ENCODE measurements around the gene IL32. TPM values are rescaled to one million over a fixed set of nuclear protein-coding genes. Genes with fewer than 3 reads are reported as not detected.

The IL32 gene
- total RNA-seq, 3 donors from 2014 or later (not counting 1 experiment from before 2014, with no cell fraction given) = 305 to 562 (median 319) TPM

GRCh38 chr16:3038256-3038655, 27.2 kb upstream of the IL32 start:
- Mint-ChIP-seq H3K27ac (no peak overlapping the region), H3K27me3 (ENCODE audit: low read depth in 2 of 2) (peaks cover 27 to 42% of the 10 kb centered on the region in 2 donors), H3K4me1 (peaks cover 0 to 7% of the 10 kb centered on the region in 2 donors), H3K36me3 (no peaks in the 10 kb centered on the region), H3K9me3 (no peaks in the 10 kb centered on the region), H3K4me3 (no peak overlapping the region)
- peaks cover 53% of the 10 kb centered on the region for H3K27me3 ChIP-seq (ENCODE audit: control insufficient read depth, insufficient read depth, low read length)
- H3K4me3 ChIP-seq (ENCODE audit: low read length) = no peak overlapping the region
- H3K9me3 ChIP-seq (ENCODE audit: control insufficient read depth, insufficient read depth, low read length) = no peaks in the 10 kb centered on the region
- peaks cover 13% of the 10 kb centered on the region for H3K4me1 ChIP-seq (ENCODE audit: control insufficient read depth, insufficient read depth, low read length)
- no peak overlapping the region for H3K27ac ChIP-seq (ENCODE audit: low read length)
- no peaks in the 10 kb centered on the region for H3K36me3 ChIP-seq (ENCODE audit: control insufficient read depth, insufficient read depth, low read length)
- WGBS (ENCODE audit: insufficient coverage) = 54% methylated on average over 11 of the region's 11 CpGs
- no peak for TF ChIP-seq CTCF (IDR thresholded peaks at IDR 0.05)
- intact Hi-C loops (cut with micrococcal nuclease) = no loop called here
- ATAC-seq (no peak), DNase-seq (no peak)

- H3K36me3 Mint-ChIP-seq = no peaks in the 10 kb centered on the region
- no peak overlapping the region for H3K4me3 ChIP-seq (ENCODE audit: low read length)
- peaks cover 25 to 40% of the 10 kb centered on the region in 2 donors for H3K27me3 Mint-ChIP-seq (ENCODE audit: low read depth in 2 of 2)
- no peaks in the 10 kb centered on the region for H3K9me3 ChIP-seq (ENCODE audit: control insufficient read depth, insufficient read depth, low read length)
- no peak overlapping the region for H3K4me3 Mint-ChIP-seq
- no peak overlapping the region for H3K27ac ChIP-seq (ENCODE audit: low read length)
- intact Hi-C loops (cut with micrococcal nuclease) = no loop called here
- ATAC-seq (no peak), DNase-seq (no peak)
- H3K4me1 ChIP-seq (ENCODE audit: control insufficient read depth, insufficient read depth, low read length) = peaks cover 13% of the 10 kb centered on the region
- no peaks in the 10 kb centered on the region for H3K9me3 Mint-ChIP-seq
- no peak for TF ChIP-seq CTCF (IDR thresholded peaks at IDR 0.05)
- H3K36me3 ChIP-seq (ENCODE audit: control insufficient read depth, insufficient read depth, low read length) = no peaks in the 10 kb centered on the region
- peaks cover 0 to 5% of the 10 kb centered on the region in 2 donors for H3K4me1 Mint-ChIP-seq
- peaks cover 57% of the 10 kb centered on the region for H3K27me3 ChIP-seq (ENCODE audit: control insufficient read depth, insufficient read depth, low read length)
- 83% methylated on average over 5 of the region's 5 CpGs for WGBS (ENCODE audit: insufficient coverage)
- no peak overlapping the region for H3K27ac Mint-ChIP-seq
Measured at GRCh38 chr16:3038896-3039295, 26.5 kb upstream of the IL32 start.

- peaks cover 22 to 37% of the 10 kb centered on the region in 2 donors for H3K27me3 Mint-ChIP-seq (ENCODE audit: low read depth in 2 of 2)
- H3K27me3 ChIP-seq (ENCODE audit: control insufficient read depth, insufficient read depth, low read length) = peaks cover 54% of the 10 kb centered on the region
- no peak overlapping the region for H3K27ac Mint-ChIP-seq
- intact Hi-C loops (cut with micrococcal nuclease) = no loop called here
- ATAC-seq (no peak), DNase-seq (no peak)
- H3K4me1 ChIP-seq (ENCODE audit: control insufficient read depth, insufficient read depth, low read length) = peaks cover 28% of the 10 kb centered on the region
- H3K9me3 ChIP-seq (ENCODE audit: control insufficient read depth, insufficient read depth, low read length) = no peaks in the 10 kb centered on the region
- no peaks in the 10 kb centered on the region for H3K36me3 Mint-ChIP-seq
- H3K4me3 Mint-ChIP-seq = no peak overlapping the region
- H3K4me3 ChIP-seq (ENCODE audit: low read length) = no peak overlapping the region
- H3K27ac ChIP-seq (ENCODE audit: low read length) = no peak overlapping the region
- peaks cover 11 to 18% of the 10 kb centered on the region in 2 donors for H3K4me1 Mint-ChIP-seq
- H3K9me3 Mint-ChIP-seq = no peaks in the 10 kb centered on the region
- no peak for TF ChIP-seq CTCF (IDR thresholded peaks at IDR 0.05)
- WGBS (ENCODE audit: insufficient coverage) = 86% methylated on average over 1 of the region's 3 CpGs
- no peaks in the 10 kb centered on the region for H3K36me3 ChIP-seq (ENCODE audit: control insufficient read depth, insufficient read depth, low read length)
Measured at GRCh38 chr16:3042376-3042775, 23.1 kb upstream of the IL32 start.

GRCh38 chr16:3044708-3045107, 20.7 kb upstream of the IL32 start:
- no peak for DNase-seq
- Histone ChIP-seq H3K36me3 (ENCODE audit: control insufficient read depth, insufficient read depth, low read length) (no peaks in the 10 kb centered on the region), H3K4me1 (ENCODE audit: control insufficient read depth, insufficient read depth, low read length) (peaks cover 44% of the 10 kb centered on the region), H3K4me3 (ENCODE audit: low read length) (no peak overlapping the region), H3K27ac (ENCODE audit: low read length) (no peak overlapping the region), H3K27me3 (ENCODE audit: control insufficient read depth, insufficient read depth, low read length) (peaks cover 38% of the 10 kb centered on the region), H3K9me3 (ENCODE audit: control insufficient read depth, insufficient read depth, low read length) (no peaks in the 10 kb centered on the region)
- Mint-ChIP-seq H3K27me3 (ENCODE audit: low read depth in 2 of 2) (peaks cover 30% of the 10 kb centered on the region in 2 donors), H3K9me3 (no peaks in the 10 kb centered on the region), H3K36me3 (no peaks in the 10 kb centered on the region), H3K4me1 (peaks cover 17 to 30% of the 10 kb centered on the region in 2 donors), H3K27ac (no peak overlapping the region), H3K4me3 (peak overlapping the region; percentile 67)
- intact Hi-C loops (cut with micrococcal nuclease) = no loop called here
- WGBS (ENCODE audit: insufficient coverage) = 92% methylated on average over 5 of the region's 6 CpGs
- no peak for ATAC-seq
- no peak for TF ChIP-seq CTCF (IDR thresholded peaks at IDR 0.05)

All from natural killer cell (primary cell).